ENCODE data around the gene ADAP1.
"Not testable (repeated sequence)": the region's sequence is repeated elsewhere in the genome, so short reads cannot be mapped to it uniquely, and the experiment has no call there.

GRCh38 chr7:960972-961371 lies 6.5 kb upstream of the ADAP1 start:
- not testable (repeated sequence) for TF ChIP-seq CTCF (IDR thresholded peaks at IDR 0.05; ENCODE audit: low read length); EZH2 (IDR thresholded peaks at IDR 0.05; ENCODE audit: borderline replicate concordance, low read length)
